K562 (cell line): Measurements from ENCODE around the gene RNASE8. TPM values are rescaled to one million over a fixed set of nuclear protein-coding genes. Genes with fewer than 3 reads are reported as not detected.

ENCODE experiments used
- polyA plus RNA-seq, 8 experiments: library from polyadenylated mRNA; depleted of rRNA in 4 of 8; stranded (reverse) in 5 of 8; unstranded in 3 of 8; fragments of >200 nt; fragmentation: Nextera tagmentation in 2 of 8; fragmentation: Illumina TruSeq in 1 of 8; extraction: Ambion mirVana in 2 of 8; extraction: Trizol in 1 of 8; gene quantifications; 2 replicates each; pipeline versions ENCODE4 v1.2.1 to v1.2.3, GENCODE V29; 2011 to 2014; ENCODE audit warnings: inconsistent platforms in 1 of 8, missing spikeins in 1 of 8
- total RNA-seq, 7 experiments: library from RNA; depleted of rRNA in 6 of 7; stranded (reverse); fragments of >200 nt in 6 of 7; fragmentation: Illumina TruSeq in 2 of 7; extraction: Trizol in 2 of 7; gene quantifications; 2 replicates each; pipeline versions ENCODE4 v1.2.1 to v1.2.3, GENCODE V29; 2011 to 2021; ENCODE audit warnings: low replicate concordance in 1 of 7
- TF ChIP-seq, protein P1 (sequence below), 2 experiments: fragments of 450-650 bp; formaldehyde crosslinking in 1 of 2; IDR thresholded peaks; 2 replicates each; pipeline versions ENCODE4 v1.4.0 to v1.6.1; 2014 to 2020; ENCODE audit warnings: mild to moderate bottlenecking in 2 of 2, borderline replicate concordance in 1 of 2, low read depth in 1 of 2

The RNASE8 gene
- total and polyA plus RNA-seq, 9 of the 15 experiments (the other 6 are each of a cell fraction or from before 2014, with no cell fraction given) = not detected

DNA sequence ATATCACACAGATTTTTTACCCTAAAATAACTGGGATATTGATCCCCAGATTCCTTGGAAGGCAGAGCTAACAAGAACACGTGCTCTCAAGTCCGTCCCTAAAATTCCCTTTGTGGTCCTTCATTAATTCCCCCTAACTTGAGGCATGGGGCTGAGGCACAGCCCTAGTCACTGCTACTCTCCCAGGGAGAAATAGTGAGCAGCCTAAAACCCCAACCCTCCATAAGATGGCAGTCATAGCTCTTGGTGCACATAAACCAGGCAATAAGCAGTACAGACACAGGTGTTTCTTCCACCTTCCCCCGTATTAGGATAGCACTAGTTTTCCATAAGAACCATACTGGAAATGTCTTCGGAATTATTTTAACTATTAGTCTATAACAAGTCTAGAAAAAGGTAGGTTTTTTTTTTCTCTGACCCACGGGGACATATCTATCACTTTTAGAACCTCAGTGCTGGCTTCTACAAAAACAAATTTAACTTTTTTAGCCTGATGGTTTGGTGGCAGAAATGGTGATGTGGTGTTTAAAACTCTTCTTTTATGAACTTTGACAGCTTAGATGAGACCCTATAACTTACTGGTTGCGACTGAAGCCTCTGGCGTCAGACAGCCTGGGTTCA, 9.4 kb downstream of the RNASE8 start (continued):
- TF ChIP-seq, protein P1, sequence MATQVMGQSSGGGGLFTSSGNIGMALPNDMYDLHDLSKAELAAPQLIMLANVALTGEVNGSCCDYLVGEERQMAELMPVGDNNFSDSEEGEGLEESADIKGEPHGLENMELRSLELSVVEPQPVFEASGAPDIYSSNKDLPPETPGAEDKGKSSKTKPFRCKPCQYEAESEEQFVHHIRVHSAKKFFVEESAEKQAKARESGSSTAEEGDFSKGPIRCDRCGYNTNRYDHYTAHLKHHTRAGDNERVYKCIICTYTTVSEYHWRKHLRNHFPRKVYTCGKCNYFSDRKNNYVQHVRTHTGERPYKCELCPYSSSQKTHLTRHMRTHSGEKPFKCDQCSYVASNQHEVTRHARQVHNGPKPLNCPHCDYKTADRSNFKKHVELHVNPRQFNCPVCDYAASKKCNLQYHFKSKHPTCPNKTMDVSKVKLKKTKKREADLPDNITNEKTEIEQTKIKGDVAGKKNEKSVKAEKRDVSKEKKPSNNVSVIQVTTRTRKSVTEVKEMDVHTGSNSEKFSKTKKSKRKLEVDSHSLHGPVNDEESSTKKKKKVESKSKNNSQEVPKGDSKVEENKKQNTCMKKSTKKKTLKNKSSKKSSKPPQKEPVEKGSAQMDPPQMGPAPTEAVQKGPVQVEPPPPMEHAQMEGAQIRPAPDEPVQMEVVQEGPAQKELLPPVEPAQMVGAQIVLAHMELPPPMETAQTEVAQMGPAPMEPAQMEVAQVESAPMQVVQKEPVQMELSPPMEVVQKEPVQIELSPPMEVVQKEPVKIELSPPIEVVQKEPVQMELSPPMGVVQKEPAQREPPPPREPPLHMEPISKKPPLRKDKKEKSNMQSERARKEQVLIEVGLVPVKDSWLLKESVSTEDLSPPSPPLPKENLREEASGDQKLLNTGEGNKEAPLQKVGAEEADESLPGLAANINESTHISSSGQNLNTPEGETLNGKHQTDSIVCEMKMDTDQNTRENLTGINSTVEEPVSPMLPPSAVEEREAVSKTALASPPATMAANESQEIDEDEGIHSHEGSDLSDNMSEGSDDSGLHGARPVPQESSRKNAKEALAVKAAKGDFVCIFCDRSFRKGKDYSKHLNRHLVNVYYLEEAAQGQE (IDR thresholded peaks at IDR 0.05; ENCODE audit: borderline replicate concordance) = 0 out of 2 replicates have a peak, but pooled peaks have one; percentile 24
- TF ChIP-seq, protein P1 (CRISPR knock-in tag; IDR thresholded peaks at IDR 0.05; ENCODE audit: low read depth) = no peak
